NCI-H748 (cell line): Measurements from ENCODE around the gene UPF1.
"Not testable (repeated sequence)": the region's sequence is repeated elsewhere in the genome, so short reads cannot be mapped to it uniquely, and the experiment has no call there.

Source experiments
- DNase-seq: peaks from one replicate; lab custom pipeline; 2025; ENCODE audit not compliant: unreplicated experiment; lab: John Stamatoyannopoulos, UW

UPF1 gene

DNA sequence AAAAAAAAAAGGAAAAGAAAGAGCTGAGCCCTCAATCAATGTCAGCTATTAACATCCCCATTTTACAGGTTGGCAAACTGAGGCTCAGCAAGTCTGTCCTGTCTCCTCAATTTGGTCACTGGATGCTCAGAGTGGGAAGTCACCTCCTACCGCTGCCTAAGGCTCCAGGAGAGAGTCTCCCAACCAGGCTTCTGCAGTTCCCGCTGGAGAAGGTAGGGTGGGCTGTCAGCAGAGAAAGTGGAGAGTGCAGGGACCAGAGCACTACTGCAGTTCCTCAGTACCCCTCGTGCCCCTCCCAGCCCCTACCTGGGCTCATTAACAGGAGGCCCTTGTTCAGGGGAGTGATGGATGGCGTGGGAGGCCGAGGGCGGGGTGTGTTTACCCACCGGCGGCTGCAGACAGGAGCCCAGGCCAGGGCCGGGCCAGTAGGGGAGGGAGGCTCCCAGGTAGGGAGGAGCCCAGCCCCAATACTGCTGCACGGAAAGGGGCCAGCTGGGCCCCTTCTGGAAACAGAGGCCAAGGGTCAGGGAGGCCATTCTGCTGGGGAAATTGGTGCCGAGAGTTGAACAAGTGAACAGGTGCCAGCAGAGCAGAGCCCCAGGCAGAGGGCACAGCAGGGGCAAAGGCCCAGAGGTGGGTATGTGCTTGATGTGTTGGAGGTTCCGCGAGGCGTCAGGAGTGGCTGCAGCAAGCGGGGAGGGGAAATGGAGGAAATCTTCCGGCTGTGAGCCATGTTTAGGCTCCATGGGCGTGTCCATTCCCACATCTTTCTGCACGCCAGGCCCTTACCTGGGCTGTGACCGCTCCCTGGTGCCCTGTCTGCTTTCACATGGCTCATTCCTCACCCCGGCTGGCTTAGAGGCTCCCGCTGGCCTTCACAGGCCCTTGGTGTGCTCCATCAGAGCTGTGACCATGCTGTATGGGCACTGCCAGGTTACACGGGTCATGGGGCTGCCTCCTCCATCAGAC lies 33.1 kb upstream of the UPF1 start:
- peak; percentile 38 for DNase-seq

DNA sequence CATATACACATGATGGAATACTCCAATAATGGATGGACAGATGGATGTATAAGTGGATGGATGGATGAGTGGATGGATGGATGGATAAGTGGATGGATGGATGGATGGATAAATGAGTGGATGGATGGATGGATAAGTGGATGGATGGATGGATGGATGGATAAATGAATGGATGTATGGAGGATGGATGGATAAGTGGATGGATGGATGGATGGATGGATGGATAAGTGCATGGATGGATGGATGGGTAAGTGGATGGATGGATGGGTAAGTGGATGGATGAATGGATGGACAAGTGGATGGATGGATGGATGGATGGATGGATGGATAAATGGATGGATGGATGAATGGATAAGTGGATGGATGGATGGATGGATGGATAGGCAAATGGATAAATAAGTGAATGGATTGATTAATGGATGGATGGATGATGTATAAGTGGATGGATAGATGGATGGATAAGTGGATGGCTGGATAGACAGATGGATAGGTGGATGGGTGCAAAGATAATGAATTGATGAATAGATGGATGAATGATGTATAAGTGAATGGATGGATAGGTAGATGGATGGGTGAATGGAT lies 32.3 kb upstream of the UPF1 start:
- DNase-seq, result no peak

DNA sequence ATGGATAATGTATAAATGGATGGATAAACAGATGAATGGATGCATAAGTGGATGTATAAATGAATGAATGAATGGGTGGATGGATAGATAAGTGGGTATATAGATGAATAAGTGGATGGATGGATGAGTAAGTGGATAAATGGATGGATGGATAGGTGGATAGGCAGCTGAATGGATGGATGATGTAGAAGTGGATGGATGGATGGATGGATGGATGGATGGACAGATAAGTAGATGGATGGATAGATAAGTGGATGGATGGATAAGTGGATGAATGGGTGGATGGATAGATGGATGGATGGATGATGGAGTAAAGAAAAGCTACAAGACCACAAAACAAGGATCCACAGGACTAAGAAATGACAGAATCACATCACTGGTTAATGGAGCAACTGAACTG lies 31.7 kb upstream of the UPF1 start:
- DNase-seq, result no peak

DNA sequence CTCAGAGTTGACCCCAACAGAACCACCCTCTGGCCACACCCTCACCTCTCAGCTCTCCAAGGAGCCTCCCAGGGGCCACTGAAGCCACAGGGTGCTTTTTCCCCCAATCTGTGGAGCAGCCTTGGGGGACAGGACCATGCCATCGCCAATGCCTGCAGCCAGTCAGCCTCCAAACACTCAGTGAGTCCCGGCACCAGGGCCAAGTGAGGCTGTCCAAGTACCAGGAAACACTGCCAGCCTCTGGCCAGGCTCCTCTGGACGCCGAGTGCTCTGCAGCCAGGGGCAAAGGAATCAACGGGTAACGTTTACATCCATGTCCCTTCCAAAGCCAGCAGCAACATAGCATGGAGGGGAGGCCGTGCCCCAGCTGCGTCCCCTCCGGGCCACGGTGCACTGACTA lies 31.1 kb upstream of the UPF1 start:
- no peak for DNase-seq

DNA sequence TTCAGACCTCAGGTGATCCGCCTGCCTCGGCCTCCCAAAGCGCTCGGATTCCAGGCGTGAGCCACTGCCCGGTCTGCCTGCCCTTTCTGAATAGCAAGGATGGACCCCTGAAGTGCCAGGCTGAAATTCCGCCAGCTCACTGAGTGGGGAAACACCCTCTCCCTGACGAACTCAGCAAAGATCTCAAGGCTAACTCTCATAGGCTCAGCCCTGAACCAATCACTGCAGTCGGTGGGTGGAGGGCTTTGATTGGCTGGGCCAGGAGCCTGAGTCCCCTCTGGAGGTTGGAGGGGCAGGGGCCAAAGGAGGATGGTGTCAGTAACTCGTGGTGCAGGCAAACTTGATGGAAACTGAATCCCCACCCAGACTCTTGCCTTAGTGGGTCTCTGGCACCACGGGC lies 29.4 kb upstream of the UPF1 start:
- DNase-seq, result peak; percentile 5

DNA sequence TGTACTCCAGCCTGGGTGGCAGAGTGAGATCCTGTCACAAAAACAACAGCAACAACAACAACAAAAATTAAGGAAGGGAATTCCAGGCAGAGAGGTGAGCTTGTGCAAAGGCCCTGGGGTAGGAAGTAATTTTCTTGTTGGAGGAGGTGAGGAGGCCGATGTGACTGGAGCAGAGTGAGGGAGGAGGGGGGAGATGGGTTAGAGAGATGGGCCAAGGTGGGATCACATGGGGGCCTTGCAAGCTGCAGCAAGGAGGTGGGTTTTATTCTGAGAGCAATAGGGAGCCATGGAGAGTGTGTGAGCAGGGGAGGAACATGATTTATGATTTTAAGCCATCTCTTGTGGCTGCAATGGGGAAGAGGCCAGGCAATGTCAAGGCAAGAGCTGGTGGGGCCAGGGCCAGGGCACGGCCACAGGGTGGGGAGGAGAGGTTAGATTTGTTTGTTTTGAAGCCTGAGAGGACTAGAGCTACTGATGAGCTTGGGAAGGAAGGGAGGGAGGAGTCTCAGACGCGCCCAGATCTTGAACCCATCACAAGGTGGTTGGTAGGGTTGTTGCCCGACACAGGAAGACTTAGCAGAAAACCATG lies 28.1 kb upstream of the UPF1 start:
- DNase-seq, result no peak

DNA sequence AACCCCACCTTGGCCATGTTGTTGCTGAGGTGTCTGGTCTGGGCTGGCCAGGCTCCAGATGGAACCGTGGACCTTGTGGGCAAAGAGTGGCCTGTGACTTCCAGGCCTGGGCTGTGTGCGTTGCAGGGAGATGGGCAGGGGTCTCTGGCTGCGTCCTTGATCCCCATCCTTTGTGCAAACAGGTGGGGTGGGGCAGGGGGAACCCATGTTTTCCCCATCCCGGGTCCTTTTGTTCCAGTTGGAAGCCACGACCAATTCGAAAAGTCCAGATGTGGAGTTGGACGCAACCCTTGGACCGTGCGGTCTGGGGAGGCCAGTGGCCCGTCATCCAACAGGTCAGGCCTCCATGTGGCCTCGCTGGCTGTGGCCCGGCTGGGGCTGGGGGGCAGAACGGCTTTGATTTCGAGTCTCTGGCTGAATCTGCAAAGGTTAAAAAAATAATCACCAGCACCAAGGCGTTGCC lies 27.6 kb upstream of the UPF1 start:
- no peak for DNase-seq

DNA sequence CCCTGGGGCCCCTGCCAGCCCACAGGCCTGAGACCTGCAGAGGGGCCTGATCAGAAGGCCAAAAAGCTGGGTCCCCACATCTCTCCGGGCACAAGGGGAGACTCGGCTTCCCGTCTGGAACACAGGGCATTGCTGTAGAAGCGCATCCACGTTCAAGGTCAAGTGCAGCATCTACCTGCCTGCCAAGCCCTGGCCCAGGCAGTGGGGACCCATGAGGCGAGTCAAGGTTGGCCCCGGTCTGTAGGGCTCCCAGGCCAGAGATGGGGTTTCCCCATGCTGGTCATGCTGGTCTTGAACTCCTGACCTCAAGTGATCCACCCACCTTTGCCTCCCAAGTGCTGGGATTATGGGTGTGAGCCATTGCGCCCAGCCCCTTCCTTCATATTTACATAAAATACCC lies 27.1 kb upstream of the UPF1 start:
- no peak for DNase-seq

DNA sequence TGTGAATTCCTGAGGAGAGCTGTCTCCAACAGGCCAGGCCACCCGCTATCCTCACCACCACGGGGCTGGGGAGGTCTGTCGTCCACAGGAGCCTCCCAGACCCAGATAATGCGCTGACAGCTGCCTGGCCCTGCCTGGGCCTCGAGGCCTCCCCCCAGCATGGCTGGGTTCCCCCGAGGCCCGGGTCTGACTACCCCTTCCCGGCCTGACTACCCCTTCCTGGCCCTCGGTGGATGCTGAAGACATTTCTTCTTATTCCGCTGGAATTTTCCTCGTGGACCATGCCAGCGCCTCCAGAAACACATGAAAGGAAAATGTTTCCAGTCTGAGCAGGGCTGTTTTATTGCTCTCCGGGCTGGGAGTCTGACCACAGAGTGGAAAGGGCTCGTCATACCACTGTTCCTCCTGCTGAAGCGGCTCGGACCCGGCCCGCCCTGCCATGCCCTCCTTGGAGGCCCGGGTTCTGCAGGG lies 23.9 kb upstream of the UPF1 start:
- DNase-seq, result no peak

DNA sequence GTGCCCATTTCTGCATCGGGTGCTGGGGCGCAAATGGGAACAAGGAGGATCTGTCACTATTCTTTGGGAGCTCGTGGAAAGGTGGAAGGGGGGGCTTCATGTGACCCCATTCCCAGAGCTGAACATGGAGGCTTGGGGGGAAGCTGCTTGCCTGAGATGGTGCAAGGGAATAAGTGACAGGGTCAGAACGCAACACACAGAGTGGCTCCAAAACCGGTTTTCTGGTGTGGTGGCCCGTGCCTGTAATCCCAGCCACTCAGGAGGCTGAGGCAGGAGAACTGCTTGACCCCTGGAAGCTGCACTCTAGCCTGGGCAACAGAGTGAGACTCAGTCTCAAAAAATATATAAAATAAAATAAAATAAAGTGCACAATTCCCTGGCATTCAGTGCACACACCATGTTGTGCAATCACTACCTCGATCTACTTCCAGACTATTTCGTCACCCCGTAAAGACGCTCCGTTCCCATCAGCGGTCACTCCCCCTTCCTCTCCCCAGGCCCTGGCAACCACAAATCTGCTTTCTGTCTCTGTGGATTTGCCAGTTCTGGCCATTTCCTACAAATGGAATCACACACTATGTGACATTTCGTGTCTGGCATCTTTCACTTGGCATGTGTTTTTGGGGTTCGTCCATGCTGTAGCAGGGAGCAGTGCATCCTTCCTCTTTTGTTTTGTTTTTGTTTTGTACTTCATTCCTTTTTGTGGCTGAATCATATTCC lies 22.4 kb upstream of the UPF1 start:
- DNase-seq, result no peak

DNA sequence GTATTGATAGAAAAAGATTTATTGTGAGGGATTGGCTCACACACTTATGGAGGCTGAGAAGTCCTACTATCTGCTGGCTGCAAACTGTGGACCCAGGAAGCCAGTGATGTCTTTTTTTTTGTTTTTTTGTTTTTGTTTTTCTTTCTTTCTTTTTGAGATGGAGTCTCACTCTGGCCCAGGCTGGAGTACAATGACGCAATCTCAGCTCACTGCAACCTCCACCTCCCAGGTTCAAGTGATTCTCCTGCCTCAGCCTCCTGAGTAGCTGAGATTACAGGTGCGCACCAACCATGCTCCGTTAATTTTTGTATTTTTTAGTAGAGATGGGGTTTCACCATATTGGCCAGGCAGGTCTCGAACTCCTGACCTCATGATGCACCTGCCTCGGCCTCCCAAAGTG lies 20.1 kb upstream of the UPF1 start:
- DNase-seq, result not testable (repeated sequence)

DNA sequence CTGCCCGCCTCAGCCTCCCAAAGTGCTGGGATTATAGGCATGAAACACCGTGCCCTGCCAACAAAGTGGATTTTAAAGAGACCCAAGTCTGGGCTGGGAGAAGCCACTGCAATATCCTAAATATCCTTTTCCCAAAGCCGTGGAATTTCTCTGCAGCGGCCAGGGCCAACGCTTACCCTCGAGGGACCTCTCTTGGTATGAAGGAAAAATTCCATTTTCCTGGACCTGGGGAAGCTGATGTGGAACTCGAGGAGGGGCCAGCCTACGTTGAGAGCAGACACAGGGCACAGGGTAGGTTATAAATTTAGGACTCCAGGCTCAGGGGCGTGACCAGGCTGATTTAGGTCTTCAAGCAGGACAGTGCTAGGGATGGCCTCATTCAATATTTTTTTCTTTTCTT lies 17.7 kb upstream of the UPF1 start:
- DNase-seq, result no peak

DNA sequence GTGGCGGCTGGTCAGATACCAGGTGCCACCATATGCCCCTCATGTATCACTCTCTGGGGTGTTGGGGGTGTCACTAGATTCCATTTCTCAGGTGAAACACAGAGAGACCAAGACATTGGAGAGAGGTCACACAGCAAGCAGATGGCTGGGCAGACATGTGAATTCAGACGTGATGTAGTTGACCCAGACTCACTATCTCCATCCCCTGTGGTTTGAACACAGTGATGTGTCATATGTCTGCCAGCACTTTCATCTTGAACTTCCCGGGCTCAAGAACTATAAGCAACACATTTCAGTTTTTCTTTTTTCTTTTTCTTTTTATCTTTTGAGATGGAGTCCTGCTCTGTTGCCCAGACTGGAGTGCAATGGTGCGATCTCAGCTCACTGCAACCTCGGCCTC lies 16.1 kb upstream of the UPF1 start:
- DNase-seq, result no peak

DNA sequence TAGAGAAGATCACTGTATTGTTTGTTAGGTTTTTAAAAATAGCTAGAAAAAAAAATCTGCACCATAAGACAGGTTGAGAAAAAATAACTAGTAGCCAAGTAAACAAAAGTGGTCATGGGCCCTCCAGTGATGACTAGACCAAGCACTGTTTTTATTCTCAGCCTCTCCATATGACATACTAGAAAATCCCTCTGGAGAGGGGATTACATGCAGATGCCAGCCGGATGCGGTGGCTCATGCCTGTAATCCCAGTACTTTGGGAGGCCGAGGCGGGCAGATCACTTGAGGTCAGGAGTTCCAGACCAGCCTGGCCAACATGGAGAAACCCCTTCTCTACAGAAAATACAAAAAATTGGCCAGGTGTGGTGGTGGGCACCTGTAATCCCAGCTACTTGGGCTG lies 15.1 kb upstream of the UPF1 start:
- not testable (repeated sequence) for DNase-seq

DNA sequence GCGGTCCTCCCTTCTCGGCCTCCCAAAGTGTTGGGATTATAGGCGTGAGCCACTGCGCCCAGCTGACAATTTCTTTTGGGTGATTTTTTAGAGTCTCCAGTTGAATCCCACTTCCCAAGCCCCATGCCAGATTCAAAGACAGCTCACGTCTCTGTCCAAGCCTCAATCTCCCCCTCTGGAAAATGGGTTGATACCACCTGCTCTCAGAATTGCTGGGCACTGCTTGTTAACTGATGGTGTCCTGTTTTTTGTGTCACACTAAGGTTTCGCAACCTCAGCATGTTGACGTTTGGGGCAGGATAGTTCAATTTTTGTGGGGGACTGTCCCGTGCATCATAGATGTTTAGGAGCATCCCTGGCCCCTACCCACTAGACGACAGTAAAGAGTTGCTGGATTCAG lies 14.2 kb upstream of the UPF1 start:
- DNase-seq, result no peak

DNA sequence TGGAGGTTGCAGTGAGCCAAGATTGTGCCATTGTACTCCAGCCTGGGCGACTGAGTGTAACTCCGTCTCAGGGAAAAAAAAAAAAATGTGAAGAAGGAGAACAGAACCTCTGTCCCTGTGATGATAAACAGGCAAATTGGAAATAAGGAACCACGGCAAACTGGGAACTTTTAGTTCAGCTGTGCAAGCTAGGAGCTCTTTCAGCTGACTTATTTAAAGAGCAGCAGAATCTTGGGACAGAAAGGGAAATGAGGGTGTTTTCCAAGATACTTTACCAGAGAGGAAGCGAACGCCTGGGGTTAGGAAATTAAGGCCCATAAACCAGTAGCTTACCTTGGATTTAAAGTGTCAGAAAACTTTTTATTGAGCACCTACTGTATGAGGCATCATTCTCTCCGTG lies 3.0 kb upstream of the UPF1 start:
- no peak for DNase-seq

DNA sequence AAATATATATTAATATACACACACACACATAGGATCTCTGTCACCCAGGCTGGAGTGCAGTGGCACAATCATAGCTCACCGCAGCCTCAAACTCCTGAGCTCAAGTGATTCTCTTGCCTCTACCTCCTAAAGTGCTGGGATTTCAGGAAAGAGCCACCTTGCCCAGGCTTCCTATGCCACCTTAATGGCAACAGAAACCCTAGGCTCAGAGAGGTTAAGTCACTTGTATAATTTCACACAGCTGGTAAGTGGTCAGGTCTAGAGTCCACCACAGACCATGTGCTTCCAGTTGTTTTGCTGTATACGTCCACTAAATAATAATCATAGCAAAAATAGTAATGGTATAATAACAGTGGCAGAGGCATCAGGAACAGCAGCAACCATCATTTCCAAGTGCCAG lies 1.3 kb upstream of the UPF1 start:
- no peak for DNase-seq

DNA sequence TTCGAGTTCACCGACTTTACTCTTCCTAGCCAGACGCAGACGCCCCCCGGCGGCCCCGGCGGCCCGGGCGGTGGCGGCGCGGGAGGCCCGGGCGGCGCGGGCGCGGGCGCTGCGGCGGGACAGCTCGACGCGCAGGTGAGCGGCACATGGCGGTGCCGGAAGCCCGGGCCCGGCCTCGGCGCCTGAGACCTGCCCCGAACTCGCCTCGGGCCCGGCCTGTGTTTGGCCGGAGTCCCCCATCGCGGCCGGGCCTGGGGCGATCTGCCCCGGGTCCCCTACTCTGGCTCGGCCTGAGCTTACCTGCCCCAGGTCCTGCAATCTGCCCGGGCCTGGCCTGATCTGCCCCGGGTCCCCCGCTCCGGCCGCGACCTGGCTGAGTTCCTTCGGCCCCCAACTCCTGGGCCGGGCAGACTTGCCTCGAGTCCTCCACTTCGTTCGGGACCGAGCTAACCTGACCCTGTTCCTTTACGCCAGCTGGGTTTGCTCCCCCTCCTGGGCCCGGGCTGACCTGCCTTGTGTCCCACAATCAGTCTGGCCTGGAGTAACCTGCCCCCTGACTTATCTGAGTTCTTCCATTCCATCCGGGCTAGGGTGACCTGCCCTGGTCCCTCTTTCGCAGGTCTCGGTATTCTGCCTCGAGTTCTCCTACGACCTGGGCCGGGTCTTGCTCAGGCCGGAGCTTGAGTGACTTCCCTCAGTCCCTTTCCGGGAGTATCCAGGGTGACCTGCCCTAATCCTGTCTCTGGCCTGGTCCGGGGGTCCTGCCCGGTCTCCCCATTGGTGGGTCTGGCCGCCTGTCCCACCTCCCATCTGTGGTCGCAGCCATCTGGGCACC lies 764 bp downstream of the UPF1 start:
- peak; percentile 14 for DNase-seq

DNA sequence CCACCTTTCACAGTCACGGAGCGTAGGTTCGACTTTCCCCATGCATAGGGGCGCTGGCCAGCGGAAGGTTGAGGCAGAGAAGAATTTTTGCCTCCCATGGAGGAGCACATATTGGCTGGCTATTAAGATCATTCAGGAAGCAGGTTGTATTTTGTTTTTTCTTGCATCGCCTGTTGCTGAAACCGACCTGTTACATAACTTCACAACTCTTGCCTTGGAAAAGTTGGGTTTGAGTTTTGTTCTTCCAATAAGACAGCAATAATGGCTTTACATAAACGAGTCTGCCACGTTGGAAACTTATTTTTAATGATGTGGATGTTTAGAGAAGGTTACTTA lies 1.4 kb downstream of the UPF1 start:
- no peak for DNase-seq

DNA sequence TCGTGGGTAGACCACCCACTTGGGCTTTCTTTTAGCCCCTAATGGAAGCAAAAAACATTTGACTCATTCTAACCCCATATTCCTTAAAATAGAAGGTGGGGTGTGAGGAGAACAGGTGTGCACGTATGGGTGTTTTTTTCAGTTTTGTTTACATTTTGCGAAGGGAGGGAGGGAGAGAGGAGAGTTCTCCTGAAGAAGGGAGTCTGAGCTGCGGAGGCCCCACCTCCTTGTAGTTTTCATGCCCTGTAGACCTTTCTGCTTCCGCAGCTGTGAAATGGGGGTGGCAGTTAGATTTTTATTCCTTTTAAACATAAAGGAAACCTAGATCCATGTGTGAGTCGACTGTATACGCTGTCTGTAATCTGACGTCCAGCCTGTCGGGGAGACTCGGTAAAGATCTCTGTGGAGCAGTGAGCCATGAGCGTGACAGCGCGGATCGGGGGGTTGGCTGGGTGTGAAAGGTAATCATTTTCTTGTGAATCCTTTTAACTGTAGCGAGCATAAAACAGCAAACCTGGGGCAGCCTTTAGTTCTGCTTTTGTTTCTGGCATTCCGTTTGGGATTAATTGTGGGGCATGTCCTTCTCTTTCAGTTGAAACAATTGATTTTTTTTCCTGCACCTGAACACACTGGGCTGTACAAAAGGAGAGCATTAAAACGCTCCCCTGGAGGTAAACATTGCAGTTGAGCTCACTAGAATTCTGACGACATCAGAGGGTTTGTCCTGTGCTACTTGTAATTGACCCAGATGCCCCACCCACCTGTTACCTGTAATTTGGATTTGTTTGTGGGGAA lies 2.3 kb downstream of the UPF1 start:
- peak; percentile 91 for DNase-seq
